ENCODE results near the gene MSI2.

- TF ChIP-seq, protein P1, sequence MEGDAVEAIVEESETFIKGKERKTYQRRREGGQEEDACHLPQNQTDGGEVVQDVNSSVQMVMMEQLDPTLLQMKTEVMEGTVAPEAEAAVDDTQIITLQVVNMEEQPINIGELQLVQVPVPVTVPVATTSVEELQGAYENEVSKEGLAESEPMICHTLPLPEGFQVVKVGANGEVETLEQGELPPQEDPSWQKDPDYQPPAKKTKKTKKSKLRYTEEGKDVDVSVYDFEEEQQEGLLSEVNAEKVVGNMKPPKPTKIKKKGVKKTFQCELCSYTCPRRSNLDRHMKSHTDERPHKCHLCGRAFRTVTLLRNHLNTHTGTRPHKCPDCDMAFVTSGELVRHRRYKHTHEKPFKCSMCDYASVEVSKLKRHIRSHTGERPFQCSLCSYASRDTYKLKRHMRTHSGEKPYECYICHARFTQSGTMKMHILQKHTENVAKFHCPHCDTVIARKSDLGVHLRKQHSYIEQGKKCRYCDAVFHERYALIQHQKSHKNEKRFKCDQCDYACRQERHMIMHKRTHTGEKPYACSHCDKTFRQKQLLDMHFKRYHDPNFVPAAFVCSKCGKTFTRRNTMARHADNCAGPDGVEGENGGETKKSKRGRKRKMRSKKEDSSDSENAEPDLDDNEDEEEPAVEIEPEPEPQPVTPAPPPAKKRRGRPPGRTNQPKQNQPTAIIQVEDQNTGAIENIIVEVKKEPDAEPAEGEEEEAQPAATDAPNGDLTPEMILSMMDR (IDR thresholded peaks at IDR 0.05) = no peak
- TF ChIP-seq POLR2A (IDR thresholded peaks at IDR 0.05) = no peak
These were observed 331.8 kb downstream of the MSI2 start for GRCh38 chr17:57588086-57588485.

Data from adrenal gland (tissue), 5 donors.